Thyroid gland (tissue), 4 donors: ENCODE measurements around the gene ARHGEF38.

Experiments
- CTCF ChIP-seq, 6 experiments: fragments of 200-600 bp in 3 of 6; fragments of 450-650 bp in 3 of 6; sonication (generic) in 3 of 6; IDR thresholded peaks; one replicate each; pipeline ENCODE4 v1.5.1; 2016 to 2019; ENCODE audit warnings: antibody characterized with exemption in 6 of 6, mild to moderate bottlenecking in 2 of 6, inconsistent platforms in 1 of 6, moderate library complexity in 1 of 6
- POLR2A ChIP-seq, 2 donors: fragments of 450-650 bp; IDR thresholded peaks; one replicate each; pipeline ENCODE4 v1.6.1; 2017; ENCODE audit warnings: antibody characterized with exemption in 2 of 2, mild to moderate bottlenecking in 2 of 2, moderate library complexity in 1 of 2

- TF ChIP-seq CTCF (IDR thresholded peaks at IDR 0.05) (no peak), POLR2A (IDR thresholded peaks at IDR 0.05) (no peak)
Measured at GRCh38 chr4:105607876-105608275, 55.5 kb downstream of the ARHGEF38 start.
